Common myeloid progenitor, CD34-positive (primary cell): ENCODE results near the gene TST.

ENCODE experiments used
- CTCF ChIA-PET: fragments of 350-600 bp; sonication (Branson Sonifier 250); formaldehyde crosslinking; loops from one replicate; lab custom pipeline; 2021; ENCODE audit warnings: antibody characterized with exemption; lab: Charles Lee
- POLR2A ChIA-PET: fragments of 350-600 bp; sonication (Branson Sonifier 250); formaldehyde crosslinking; loops from one replicate; lab custom pipeline; 2021; ENCODE audit warnings: antibody characterized with exemption; lab: Charles Lee
- DNase-seq, 3 donors: peaks; one replicate each; pipeline versions ENCODE4 v3.0.0 to v3.0.0-alpha.2; 2013
- H3K27ac ChIP-seq, 2 experiments: 1 replicate in 1 of 2; 2 replicates in 1 of 2; pipeline ENCODE4 v1.7.0; 2013; ENCODE audit warnings: inconsistent platforms in 2 of 2, low read length in 2 of 2, mild to moderate bottlenecking in 2 of 2, low read depth in 1 of 2, moderate library complexity in 1 of 2; ENCODE audit not compliant: severe bottlenecking in 2 of 2, insufficient read depth in 1 of 2, poor library complexity in 1 of 2
- H3K27me3 ChIP-seq, 5 experiments: replicated peaks in 2 of 5; 1 replicate in 3 of 5; 2 replicates in 2 of 5; pipeline versions ENCODE4 v1.6.1 to v1.7.0; 2013; ENCODE audit warnings: low read length in 4 of 5, mild to moderate bottlenecking in 2 of 5, moderate library complexity in 2 of 5, inconsistent platforms in 1 of 5; ENCODE audit not compliant: insufficient read depth in 5 of 5, control insufficient read depth in 4 of 5
- H3K36me3 ChIP-seq, 4 experiments: 1 replicate in 2 of 4; 2 replicates in 2 of 4; pipeline versions ENCODE4 v1.6.1 to v1.7.0; 2013; ENCODE audit warnings: low read length in 3 of 4, control low read depth in 1 of 4, mild to moderate bottlenecking in 1 of 4; ENCODE audit not compliant: control insufficient read depth in 4 of 4, insufficient read depth in 4 of 4
- H3K4me1 ChIP-seq, 4 experiments: 1 replicate in 3 of 4; 2 replicates in 1 of 4; pipeline versions ENCODE4 v1.6.1 to v1.7.1; 2013; ENCODE audit warnings: low read length in 3 of 4, mild to moderate bottlenecking in 3 of 4, control low read depth in 1 of 4, inconsistent platforms in 1 of 4, moderate library complexity in 1 of 4; ENCODE audit not compliant: control insufficient read depth in 4 of 4, insufficient read depth in 4 of 4; ENCODE audit errors: control extremely low read depth in 1 of 4
- H3K4me3 ChIP-seq, 7 experiments: 1 replicate in 4 of 7; 2 replicates in 3 of 7; pipeline versions ENCODE4 v1.5.1 to v1.7.0; 2013; ENCODE audit warnings: mild to moderate bottlenecking in 7 of 7, low read length in 6 of 7, moderate library complexity in 6 of 7, inconsistent platforms in 2 of 7, low read depth in 2 of 7, control low read depth in 1 of 7; ENCODE audit not compliant: insufficient read depth in 4 of 7, control insufficient read depth in 1 of 7; ENCODE audit errors: extremely low read depth in 1 of 7
- H3K9me3 ChIP-seq, 5 experiments: 1 replicate in 4 of 5; 2 replicates in 1 of 5; pipeline versions ENCODE4 v1.6.1 to v1.7.1; 2013; ENCODE audit warnings: low read length in 4 of 5, mild to moderate bottlenecking in 2 of 5, inconsistent platforms in 1 of 5, low read depth in 1 of 5, moderate library complexity in 1 of 5; ENCODE audit not compliant: control insufficient read depth in 4 of 5, insufficient read depth in 2 of 5; ENCODE audit errors: control extremely low read depth in 1 of 5
- WGBS: methylation state at CpG from one replicate; pipeline ENCODE4 v1.1.5; 2013; ENCODE audit not compliant: insufficient coverage; 5-methylcytosine and 5-hydroxymethylcytosine counted together

The TST gene

GRCh38 chr22:36963302-36963701, 55.9 kb downstream of the TST start:
- WGBS, result 67% methylated on average over 1 of the region's 2 CpGs

DNA sequence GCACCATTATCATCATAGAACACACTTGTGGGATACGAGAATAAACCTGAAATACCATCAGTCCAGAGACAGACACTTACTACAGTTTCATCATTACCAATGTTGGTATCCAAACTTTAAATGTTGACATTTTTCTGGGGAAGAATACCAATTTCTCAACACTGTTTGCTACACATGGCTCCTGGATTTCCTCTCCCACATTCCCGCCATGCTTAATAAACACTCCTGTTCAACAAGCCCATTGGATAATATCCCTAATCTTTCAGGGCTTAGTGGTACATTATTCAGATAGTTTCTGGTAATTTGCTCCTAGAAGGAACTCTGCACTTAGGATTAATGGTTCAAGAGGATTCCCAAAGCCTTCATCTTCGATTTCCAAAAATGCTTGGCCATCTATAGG, 57.6 kb downstream of the TST start:
- Histone ChIP-seq H3K4me3 (no peak overlapping the region), H3K27me3 (peaks cover 0 to 15% (median 6%) of the 10 kb centered on the region in 5 experiments), H3K36me3 (no peaks in the 10 kb centered on the region), H3K4me1 (peaks cover 0 to 7% (median 0%) of the 10 kb centered on the region in 4 experiments), H3K9me3 (peaks cover 0 to 3% (median 0%) of the 10 kb centered on the region in 5 experiments), H3K27ac (no peak overlapping the region)
- ChIA-PET CTCF (no interaction called here), POLR2A (no interaction called here)
- no CpG with 5 or more reads among the region's 3 CpGs for WGBS
- DNase-seq, result no peak

More at GRCh38 chr22:36963302-36963701, 55.9 kb downstream of the TST start:
- H3K36me3 ChIP-seq, result no peaks in the 10 kb centered on the region
- H3K4me3 ChIP-seq, result no peak overlapping the region
- ChIA-PET POLR2A (no interaction called here), CTCF (interaction anchor here (1.2 kb wide), 1 partner anchor 14 kb away, joined by 3 read pairs; no protein-coding TSS in a partner anchor)
- no peak overlapping the region for H3K27ac ChIP-seq
- H3K4me1 ChIP-seq, result peaks cover 0 to 7% (median 0%) of the 10 kb centered on the region in 4 experiments
- DNase-seq, result no peak
- H3K27me3 ChIP-seq, result peaks cover 0 to 15% (median 6%) of the 10 kb centered on the region in 5 experiments
- H3K9me3 ChIP-seq, result no peaks in the 10 kb centered on the region
